GM21825 (cell line): Measurements from ENCODE around the gene NRARP.

Source experiments
- ATAC-seq: cut with Tn5 transposase; IDR thresholded peaks from one replicate; pipeline ENCODE4 v1.9.1; 2021; ENCODE audit warnings: mild to moderate bottlenecking, moderate library complexity; ENCODE audit not compliant: unreplicated experiment

NRARP gene

GRCh38 chr9:137300567-137301080, 1.4 kb downstream of the NRARP start:
- no peak for ATAC-seq

- no peak for ATAC-seq
Observed at GRCh38 chr9:137299938-137300337, 2.1 kb downstream of the NRARP start.

- no peak for ATAC-seq
Observed at GRCh38 chr9:137299203-137299565, 2.9 kb downstream of the NRARP start.

GRCh38 chr9:137298401-137299202, 3.5 kb downstream of the NRARP start:
- no peak for ATAC-seq

- ATAC-seq: no peak
Observed at GRCh38 chr9:137297966-137298365, 4.1 kb downstream of the NRARP start.

GRCh38 chr9:137296670-137297664, 5.1 kb downstream of the NRARP start:
- ATAC-seq: no peak

- ATAC-seq: no peak
Observed at GRCh38 chr9:137295849-137296669, 6.0 kb downstream of the NRARP start.

GRCh38 chr9:137295238-137295811, 6.7 kb downstream of the NRARP start:
- no peak for ATAC-seq

- no peak for ATAC-seq
Observed at GRCh38 chr9:137294681-137295237, 7.3 kb downstream of the NRARP start.

GRCh38 chr9:137294091-137294680, 7.9 kb downstream of the NRARP start:
- ATAC-seq: no peak

- no peak for ATAC-seq
Observed at GRCh38 chr9:137293482-137294090, 8.5 kb downstream of the NRARP start.

GRCh38 chr9:137293094-137293481, 9.0 kb downstream of the NRARP start:
- ATAC-seq: no peak

GRCh38 chr9:137286975-137287383, 15.1 kb downstream of the NRARP start:
- ATAC-seq: no peak

- ATAC-seq: no peak
Observed at GRCh38 chr9:137281345-137282116, 20.5 kb downstream of the NRARP start.

GRCh38 chr9:137280474-137281344, 21.4 kb downstream of the NRARP start:
- ATAC-seq: no peak

- ATAC-seq: no peak
Observed at GRCh38 chr9:137279741-137280473, 22.2 kb downstream of the NRARP start.
